GM04503 (cell line): ENCODE results near the gene CCN6.

Experiments
- DNase-seq: peaks from one replicate; pipeline ENCODE4 v3.0.0-alpha.2; 2012; ENCODE audit warnings: low read depth

The CCN6 gene

DNA sequence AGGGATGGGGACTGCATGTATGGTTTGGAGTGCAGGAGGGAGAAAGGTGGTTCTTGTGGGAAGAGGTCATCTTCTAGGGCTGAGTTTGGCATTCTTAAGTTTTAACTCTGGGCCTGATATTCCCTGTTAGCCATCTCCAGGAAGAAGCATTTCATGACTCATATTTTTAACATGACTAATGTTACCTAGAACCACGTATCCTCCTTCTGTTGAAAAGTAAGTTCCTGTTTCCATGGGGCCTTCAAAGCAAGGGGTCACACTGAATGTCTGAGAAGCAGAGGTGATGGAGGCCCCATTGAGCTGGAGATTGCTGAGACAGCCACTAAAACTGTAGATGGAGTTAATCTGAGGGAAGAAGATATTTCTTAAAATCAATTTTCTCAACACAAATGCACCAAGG lies 63.6 kb downstream of the CCN6 start:
- DNase-seq, result no peak

DNA sequence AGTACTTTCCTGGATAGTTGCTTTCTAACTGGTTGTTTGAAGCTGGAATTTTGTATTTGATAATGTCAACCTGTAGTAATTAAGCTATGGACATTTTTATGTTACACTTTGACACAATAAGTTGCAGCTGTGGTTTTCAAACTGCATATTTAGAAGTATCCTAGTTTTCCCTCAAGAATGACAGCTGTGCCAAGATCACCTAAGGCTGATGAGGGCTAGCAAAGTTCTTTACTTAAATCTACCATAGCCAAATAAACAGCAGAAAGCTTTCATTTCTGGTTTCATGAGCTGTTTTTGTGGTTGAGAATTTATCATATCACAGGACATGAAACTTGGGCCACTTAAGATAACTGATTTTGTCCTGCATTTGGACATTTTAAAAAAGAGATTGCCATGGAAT lies 64.1 kb downstream of the CCN6 start:
- DNase-seq, result no peak
